Fibroblast of villous mesenchyme (primary cell): ENCODE data around the gene RBP3. TPM values are rescaled to one million over a fixed set of nuclear protein-coding genes. Genes with fewer than 3 reads are reported as not detected.

Experiments
- DNase-seq: peaks from one replicate; pipeline ENCODE4 v3.0.0-alpha.2; 2010; ENCODE audit warnings: low read depth
- H3K4me3 ChIP-seq: 2 replicates; pipeline ENCODE4 v1.5.1; 2011; ENCODE audit warnings: low read depth, mild to moderate bottlenecking, low read length
- CTCF ChIP-seq: IDR thresholded peaks from 2 replicates; pipeline ENCODE4 v1.5.1; 2012; ENCODE audit warnings: low read depth, mild to moderate bottlenecking, low read length; ENCODE audit not compliant: insufficient read depth
- total RNA-seq: library from RNA; depleted of rRNA; stranded (reverse); fragments of >200 nt; gene quantifications from 2 replicates; pipeline ENCODE4 v1.2.3, GENCODE V29; 2012

RBP3 gene
- total RNA-seq, 1 donor: not detected

GRCh38 chr10:47322300-47323061 lies 25.7 kb upstream of the RBP3 start, which contains the start of gene GDF2:
TSS of gene GDF2 (plus strand) at chr10:47322454. CDS start at chr10:47322669, 215 bp downstream.
- H3K4me3 ChIP-seq: no peak within 1 kb of the TSS
- no peak for TF ChIP-seq CTCF
- DNase-seq: no peak

GRCh38 chr10:47323087-47323486 lies 25.1 kb upstream of the RBP3 start:
- no peak for DNase-seq
- TF ChIP-seq CTCF: no peak

GRCh38 chr10:47323636-47324296 lies 24.4 kb upstream of the RBP3 start:
- TF ChIP-seq CTCF: no peak
- no peak for DNase-seq
- H3K4me3 ChIP-seq: no peak overlapping the region

More at GRCh38 chr10:47323087-47323486, 25.1 kb upstream of the RBP3 start:
- no peak overlapping the region for H3K4me3 ChIP-seq

- no peak for DNase-seq
- no peak overlapping the region for H3K4me3 ChIP-seq
- no peak for TF ChIP-seq CTCF
Observed at GRCh38 chr10:47325303-47326291, 22.6 kb upstream of the RBP3 start.

GRCh38 chr10:47326306-47326926 lies 21.7 kb upstream of the RBP3 start:
- no peak for TF ChIP-seq CTCF
- no peak for DNase-seq
- no peak overlapping the region for H3K4me3 ChIP-seq

GRCh38 chr10:47326927-47327330 lies 21.2 kb upstream of the RBP3 start:
- no peak for TF ChIP-seq CTCF
- H3K4me3 ChIP-seq: no peak overlapping the region
- DNase-seq: no peak
